GM10847 (cell line): ENCODE measurements around the gene DARS1.

Experiments used
- POLR2A ChIP-seq: IDR thresholded peaks from 2 replicates; pipeline ENCODE4 v1.6.1; 2011; ENCODE audit not compliant: insufficient read length; ENCODE audit errors: extremely low read depth

DARS1 gene

DNA sequence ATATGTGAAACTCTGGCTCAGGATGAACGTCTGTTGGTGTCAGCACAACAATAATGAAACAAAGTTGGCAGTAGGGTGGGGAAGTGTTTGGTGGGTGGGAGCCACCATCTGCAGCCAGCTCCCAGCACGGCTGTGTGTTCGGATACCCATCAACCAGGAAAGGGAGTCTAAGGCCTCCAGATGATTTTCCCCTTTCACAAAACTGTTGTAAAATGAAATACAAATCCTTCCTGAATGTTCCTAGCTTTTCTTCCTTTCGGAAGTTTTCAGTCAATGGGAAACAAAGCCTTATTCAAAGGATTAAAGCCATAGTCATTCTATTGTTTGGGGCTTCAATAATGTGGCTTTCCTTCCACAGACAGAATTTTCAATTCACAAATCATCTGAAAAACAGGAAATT lies 14.5 kb upstream of the DARS1 start:
- TF ChIP-seq POLR2A = no peak

DNA sequence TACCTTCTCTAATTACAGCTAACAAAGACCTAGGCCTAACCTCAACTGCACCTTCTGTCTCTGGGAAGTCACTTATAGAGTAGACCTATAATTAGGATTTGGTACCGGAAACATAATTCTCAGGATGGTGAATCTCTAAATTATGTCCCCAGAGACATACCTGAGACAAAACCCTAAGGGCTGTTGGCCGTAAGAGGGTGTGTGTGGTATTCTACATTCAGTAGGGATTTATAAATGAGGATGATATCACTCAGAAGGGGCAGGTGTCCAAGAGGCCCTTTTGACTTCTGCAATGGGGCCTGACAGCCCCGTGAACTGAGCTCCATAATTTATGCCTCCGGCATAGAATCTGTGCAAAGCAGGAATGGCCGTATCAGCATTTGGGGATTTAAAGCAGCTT lies 13.5 kb upstream of the DARS1 start:
- TF ChIP-seq POLR2A = no peak

DNA sequence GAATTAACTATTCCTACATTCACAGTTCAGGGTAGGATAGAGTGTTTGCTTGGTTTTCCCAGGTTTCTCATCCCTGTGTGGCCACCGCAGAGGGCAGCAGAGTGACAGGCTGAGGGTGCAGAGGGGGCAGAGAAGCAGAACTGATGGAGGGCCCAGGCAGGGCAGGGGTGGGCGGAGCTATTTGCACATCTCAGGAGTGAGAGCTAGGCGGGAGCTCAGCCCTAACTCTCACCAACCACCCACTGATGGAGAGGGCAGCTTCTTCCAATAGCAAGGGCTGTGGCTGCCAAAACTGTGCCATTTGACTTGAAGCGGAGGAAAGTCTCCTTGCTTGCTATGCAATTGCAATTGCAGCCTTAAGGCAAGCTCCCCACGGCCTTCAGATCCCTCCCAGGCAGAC lies 12.0 kb upstream of the DARS1 start:
- TF ChIP-seq POLR2A = no peak

GRCh38 chr2:135996304-135996703 lies 10.9 kb upstream of the DARS1 start:
- TF ChIP-seq POLR2A = no peak

GRCh38 chr2:135994281-135994680 lies 8.9 kb upstream of the DARS1 start:
- TF ChIP-seq POLR2A = no peak

- no peak for TF ChIP-seq POLR2A
Observed at GRCh38 chr2:135993421-135993820, 8.0 kb upstream of the DARS1 start.

GRCh38 chr2:135991861-135992260 lies 6.4 kb upstream of the DARS1 start:
- no peak for TF ChIP-seq POLR2A

- TF ChIP-seq POLR2A = no peak
Observed at GRCh38 chr2:135987441-135987840, 2.0 kb upstream of the DARS1 start.

DNA sequence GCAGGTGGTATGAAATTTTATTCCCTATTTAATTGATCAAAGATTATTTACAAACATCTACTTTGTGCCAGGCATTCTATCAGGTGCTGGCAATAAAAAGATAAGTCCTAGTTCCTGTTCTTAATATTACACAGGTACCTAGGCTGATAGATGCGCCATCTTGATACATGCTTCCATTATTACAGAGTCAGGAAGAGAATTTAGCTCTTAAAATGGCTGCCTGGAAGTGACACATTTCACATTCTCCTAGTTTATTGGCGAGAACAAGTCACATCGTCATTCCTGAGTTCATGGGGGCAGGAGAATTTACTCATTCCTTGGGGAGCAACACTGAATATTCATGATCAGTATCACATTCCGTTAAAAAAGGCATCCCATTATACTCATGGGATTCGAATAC lies 1.1 kb upstream of the DARS1 start:
- no peak for TF ChIP-seq POLR2A

DNA sequence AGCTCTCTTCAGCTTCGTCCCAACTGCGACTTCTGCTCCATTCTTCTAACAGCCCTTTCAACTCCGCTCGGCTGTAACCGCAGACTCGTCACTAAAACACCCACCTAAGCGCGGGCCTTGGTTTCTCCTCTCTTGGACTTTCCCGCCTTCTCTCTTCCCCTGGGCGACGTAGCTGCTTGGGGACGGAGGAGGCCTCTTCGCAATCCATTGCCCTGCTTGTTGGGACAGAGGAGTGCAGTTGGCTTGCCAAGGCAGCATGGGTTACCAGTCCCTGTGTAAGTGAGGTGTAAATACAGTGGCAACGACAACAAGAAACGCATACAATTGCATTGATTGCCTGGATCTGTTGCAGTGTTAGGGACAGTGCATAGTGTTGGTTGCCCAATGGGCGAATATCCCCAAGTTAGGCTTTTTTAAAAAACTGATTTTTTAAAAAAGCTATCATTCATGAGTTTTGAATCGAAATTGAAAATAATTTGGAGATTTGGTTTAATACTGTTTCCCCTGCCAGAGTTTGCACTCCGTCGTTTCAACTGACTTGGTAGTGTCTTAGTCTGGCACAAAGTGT lies 484 bp upstream of the DARS1 start:
- no peak for TF ChIP-seq POLR2A

- no peak for TF ChIP-seq POLR2A
Observed at GRCh38 chr2:135984199-135985017, 1.0 kb downstream of the DARS1 start.

GRCh38 chr2:135980434-135981079 lies 4.9 kb downstream of the DARS1 start:
- no peak for TF ChIP-seq POLR2A

- no peak for TF ChIP-seq POLR2A
Observed at GRCh38 chr2:135975702-135976101, 9.7 kb downstream of the DARS1 start.

DNA sequence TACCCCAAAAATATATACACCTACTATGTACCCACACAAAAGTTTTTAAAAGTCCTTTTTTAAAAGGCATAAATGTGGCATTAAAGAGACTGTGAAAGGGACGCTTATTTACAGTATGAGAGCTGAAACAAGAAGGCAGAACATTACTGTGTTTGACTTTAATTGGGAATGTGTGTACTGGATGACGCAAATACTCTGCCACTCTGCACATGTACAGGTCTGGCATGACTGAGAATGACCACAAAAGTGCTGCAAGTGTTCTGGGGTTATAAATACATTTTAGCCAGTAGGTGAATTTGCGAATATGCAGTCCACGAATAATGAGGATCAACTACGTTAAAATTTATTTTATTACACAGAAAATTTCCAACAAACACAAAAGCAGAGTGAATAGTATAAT lies 11.4 kb downstream of the DARS1 start:
- no peak for TF ChIP-seq POLR2A

DNA sequence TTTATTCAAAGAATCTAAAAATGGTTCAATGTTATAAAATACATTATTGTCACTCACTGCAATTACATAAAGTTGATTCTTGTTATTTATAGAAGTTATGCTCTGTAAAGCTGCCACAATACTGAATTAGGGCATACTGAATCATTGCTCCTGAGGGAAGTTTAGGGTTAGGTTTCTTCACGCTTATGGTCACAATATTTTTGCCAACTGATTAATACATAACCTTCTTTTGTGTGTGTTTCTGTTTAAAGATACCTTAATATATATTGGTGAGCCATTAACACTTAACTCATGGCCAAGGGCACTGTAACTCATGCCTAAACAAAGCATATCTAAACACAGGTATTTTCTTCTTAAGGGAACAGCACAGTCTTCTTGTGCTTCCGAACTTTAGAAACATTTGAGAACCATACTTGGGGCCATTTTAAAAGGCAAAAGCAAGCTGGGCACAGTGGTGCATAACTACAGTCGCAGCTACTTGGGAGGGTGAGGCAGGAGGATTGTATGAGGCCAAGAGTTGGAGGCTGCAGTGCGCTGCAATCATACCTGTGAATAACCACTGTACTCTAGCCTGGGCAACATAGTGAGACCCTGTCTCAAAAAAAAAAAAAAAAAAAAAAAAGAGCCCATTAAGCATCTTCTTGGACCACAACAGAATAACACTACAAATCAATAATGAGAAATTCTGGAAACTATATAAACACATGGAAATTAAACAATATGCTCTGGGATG lies 15.6 kb downstream of the DARS1 start:
- no peak for TF ChIP-seq POLR2A

DNA sequence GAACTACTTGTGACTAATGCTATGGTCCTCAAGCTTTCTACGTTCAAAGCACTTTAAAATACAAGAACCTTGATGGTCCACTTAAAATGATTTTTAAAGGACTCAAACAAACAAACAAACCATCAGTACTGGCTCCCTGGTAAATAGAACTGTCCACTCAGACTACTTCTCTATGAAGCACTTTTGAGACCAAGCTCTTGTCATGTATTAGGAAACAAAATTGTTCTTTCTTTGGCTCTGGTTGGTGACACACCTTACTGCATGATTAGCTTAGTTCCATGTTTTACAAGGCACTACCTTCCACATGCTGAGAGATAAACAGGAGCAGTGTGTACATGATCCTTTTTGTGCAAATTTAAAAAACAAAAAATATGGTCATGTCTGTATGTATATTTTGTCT lies 19.7 kb downstream of the DARS1 start:
- TF ChIP-seq POLR2A = no peak
